IMR-90 (cell line): ENCODE measurements around the gene PLA2G2E. TPM values are rescaled to one million over a fixed set of nuclear protein-coding genes. Genes with fewer than 3 reads are reported as not detected.
A peak's percentile ranks its signal among the peaks of the same experiment; 100 is the strongest.

Experiments
- ATAC-seq: fragments of 200-7000 bp; cut with Tn5 transposase; 2 replicates; pipeline ENCODE4 v1.9.1; 2020; ENCODE audit warnings: low read depth, mild to moderate bottlenecking, moderate library complexity
- BruUV-seq: library from RNA; stranded (reverse); fragments of 400-500 nt; replicated peaks from 2 replicates; lab custom pipeline; 2021; lab: Mats Ljungman, UMichigan
- CTCF ChIA-PET: fragments of 300-600 bp; formaldehyde crosslinking; extraction: SDS; loops from one replicate; lab custom pipeline; 2021; ENCODE audit warnings: antibody characterized with exemption; lab: Yijun Ruan, JAX
- POLR2A ChIA-PET: fragments of 300-600 bp; sonication (Branson Sonifier 250); formaldehyde crosslinking; loops from one replicate; lab custom pipeline; 2022; ENCODE audit warnings: antibody characterized with exemption; ENCODE audit not compliant: unreplicated experiment; lab: Charles Lee
- DNase-seq: peaks from one replicate; pipeline ENCODE4 v3.0.0; 2013
- H2AFZ ChIP-seq: replicated peaks from 2 replicates; pipeline ENCODE3; 2013; ENCODE audit warnings: low read length, mild to moderate bottlenecking; ENCODE audit not compliant: poor library complexity
- H2AK5ac ChIP-seq: 2 replicates; pipeline ENCODE4 v1.6.1; 2013; ENCODE audit warnings: low read depth, low read length, inconsistent platforms
- H2AK9ac ChIP-seq: replicated peaks from 2 replicates; pipeline ENCODE3; 2013; ENCODE audit warnings: mild to moderate bottlenecking, low read depth, low read length, moderate library complexity; ENCODE audit not compliant: poor library complexity
- H2BK120ac ChIP-seq: 2 replicates; pipeline ENCODE4 v1.6.1; 2013; ENCODE audit warnings: low read depth, low read length, inconsistent platforms
- H2BK15ac ChIP-seq: 3 replicates; pipeline ENCODE4 v1.6.1; 2013; ENCODE audit warnings: low read depth, low read length, inconsistent platforms
- H2BK20ac ChIP-seq: 2 replicates; pipeline ENCODE4 v1.6.1; 2013; ENCODE audit warnings: low read depth, mild to moderate bottlenecking, inconsistent platforms, low read length, moderate library complexity
- H2BK5ac ChIP-seq: 2 replicates; pipeline ENCODE4 v1.6.1; 2013; ENCODE audit warnings: mild to moderate bottlenecking, low read depth, low read length, inconsistent platforms; ENCODE audit not compliant: poor library complexity, severe bottlenecking
- H3K14ac ChIP-seq: replicated peaks from 2 replicates; pipeline ENCODE4 v1.6.1; 2013; ENCODE audit warnings: low read depth, low read length, inconsistent platforms
- H3K18ac ChIP-seq: 2 replicates; pipeline ENCODE4 v1.6.1; 2013; ENCODE audit warnings: low read depth, low read length, control low read depth
- H3K23ac ChIP-seq: 2 replicates; pipeline ENCODE4 v1.6.1; 2013; ENCODE audit warnings: low read depth, low read length, inconsistent platforms
- H3K27ac ChIP-seq: 2 replicates; pipeline ENCODE4 v1.5.1; 2013; ENCODE audit warnings: mild to moderate bottlenecking, control low read depth, low read length; ENCODE audit not compliant: insufficient read depth
- H3K27me3 ChIP-seq: 2 replicates; pipeline ENCODE4 v1.6.1; 2013; ENCODE audit warnings: low read length; ENCODE audit not compliant: control insufficient read depth, insufficient read depth
- H3K36me3 ChIP-seq: 2 replicates; pipeline ENCODE4 v1.6.1; 2013; ENCODE audit warnings: low read length, mixed read lengths; ENCODE audit not compliant: control insufficient read depth, insufficient read depth
- H3K4ac ChIP-seq: 2 replicates; pipeline ENCODE4 v1.6.1; 2013; ENCODE audit warnings: low read depth, low read length, inconsistent platforms
- H3K4me1 ChIP-seq: 2 replicates; pipeline ENCODE4 v1.6.1; 2013; ENCODE audit warnings: low read length, mixed read lengths; ENCODE audit not compliant: control insufficient read depth, insufficient read depth
- H3K4me2 ChIP-seq: 2 replicates; pipeline ENCODE4 v1.6.1; 2013; ENCODE audit warnings: low read depth, mild to moderate bottlenecking, control low read depth, low read length, moderate library complexity
- H3K4me3 ChIP-seq: 2 replicates; pipeline ENCODE4 v1.5.1; 2013; ENCODE audit warnings: low read depth, mild to moderate bottlenecking, control low read depth, low read length, moderate library complexity; ENCODE audit not compliant: insufficient read depth
- H3K56ac ChIP-seq: 2 replicates; pipeline ENCODE4 v1.6.1; 2013; ENCODE audit warnings: low read length, inconsistent platforms; ENCODE audit not compliant: insufficient read depth; ENCODE audit errors: extremely low read depth
- H3K79me1 ChIP-seq, 2 experiments: 2 replicates each; pipeline ENCODE4 v1.6.1; 2013; ENCODE audit warnings: low read length in 2 of 2, inconsistent platforms in 1 of 2, low read depth in 1 of 2
- H3K9ac ChIP-seq: 2 replicates; pipeline ENCODE4 v1.6.1; 2013; ENCODE audit warnings: low read depth, low read length, control low read depth
- H3K9me1 ChIP-seq: 2 replicates; pipeline ENCODE4 v1.6.1; 2013; ENCODE audit warnings: low read length, inconsistent platforms; ENCODE audit not compliant: insufficient read depth
- H3K9me3 ChIP-seq: 2 replicates; pipeline ENCODE4 v1.6.1; 2013; ENCODE audit warnings: low read length; ENCODE audit not compliant: control insufficient read depth, insufficient read depth
- H4K20me1 ChIP-seq: 2 replicates; pipeline ENCODE4 v1.6.1; 2013; ENCODE audit warnings: low read length, inconsistent platforms; ENCODE audit not compliant: insufficient read depth
- H4K5ac ChIP-seq: 2 replicates; pipeline ENCODE4 v1.6.1; 2013; ENCODE audit warnings: mild to moderate bottlenecking, low read depth, low read length, control low read depth
- H4K8ac ChIP-seq, 2 experiments: 2 replicates each; pipeline ENCODE4 v1.6.1; 2013; ENCODE audit warnings: low read depth in 2 of 2, low read length in 2 of 2, control low read depth in 1 of 2, inconsistent platforms in 1 of 2
- H4K91ac ChIP-seq: 2 replicates; pipeline ENCODE4 v1.6.1; 2013; ENCODE audit warnings: low read depth, low read length, inconsistent platforms; ENCODE audit not compliant: insufficient read depth
- CEBPB ChIP-seq: IDR thresholded peaks from 2 replicates; pipeline ENCODE4 v1.6.1; 2012; ENCODE audit warnings: low read depth, low read length, improper control_type of control experiment
- FOS ChIP-seq: fragments of 150-350 bp; IDR thresholded peaks from 2 replicates; pipeline ENCODE4 v1.6.1; 2016; ENCODE audit warnings: low read depth, low read length
- MXI1 ChIP-seq: IDR thresholded peaks from 2 replicates; pipeline ENCODE4 v1.6.1; 2012; ENCODE audit warnings: low read depth, mild to moderate bottlenecking, low read length, moderate library complexity, borderline replicate concordance
- NFE2L2 ChIP-seq: fragments of 150-350 bp; IDR thresholded peaks from 2 replicates; pipeline ENCODE4 v1.6.1; 2016; ENCODE audit warnings: low read depth, mild to moderate bottlenecking, low read length
- POLR2A ChIP-seq: IDR thresholded peaks from 2 replicates; pipeline ENCODE4 v1.6.1; 2012; ENCODE audit warnings: mild to moderate bottlenecking, low read depth, low read length
- RFX5 ChIP-seq: IDR thresholded peaks from 2 replicates; pipeline ENCODE4 v1.8.0; 2012; ENCODE audit warnings: low read depth, mild to moderate bottlenecking, low read length, moderate library complexity
- SMC3 ChIP-seq: fragments of 150-350 bp; IDR thresholded peaks from 2 replicates; pipeline ENCODE4 v1.6.1; 2016; ENCODE audit warnings: low read depth, mild to moderate bottlenecking, antibody characterized with exemption, low read length, moderate library complexity
- WGBS, 2 experiments: methylation state at CpG; one replicate each; pipeline versions ENCODE4 v1.1.5 to v1.1.7; 2013; ENCODE audit warnings: missing lambda C conversion rate in 2 of 2; ENCODE audit not compliant: insufficient read length in 1 of 2; ENCODE audit errors: extremely low coverage in 2 of 2; 5-methylcytosine and 5-hydroxymethylcytosine counted together
- dilution Hi-C: fragments of 300-500 bp; cut with HindIII; formaldehyde crosslinking; loops from one replicate; pipeline ENCODE4 v1.14.3; 2018; ENCODE audit warnings: low sequenced_read_pairs; ENCODE audit not compliant: unreplicated experiment
- in situ Hi-C: fragments of 300-500 bp; cut with MboI; formaldehyde crosslinking; loops from 3 replicates; pipeline ENCODE4 v1.14.3; 2019; ENCODE audit warnings: low sequenced_read_pairs, inconsistent platforms, mixed read lengths
- intact Hi-C: fragments of 100-400 bp; cut with micrococcal nuclease; formaldehyde crosslinking; loops from 2 replicates; pipeline ENCODE4 v1.10.0; 2022
- polyA plus RNA-seq, 3 experiments: library from polyadenylated mRNA; depleted of rRNA; stranded (reverse); fragments of >200 nt; gene quantifications; 2 replicates each; pipeline ENCODE4 v1.2.3, GENCODE V29; 2012; ENCODE audit warnings: low replicate concordance in 1 of 3
- total RNA-seq: library from RNA; depleted of rRNA; stranded (reverse); fragments of >200 nt; gene quantifications from 2 replicates; pipeline ENCODE4 v1.2.3, GENCODE V29; 2012

Gene PLA2G2E
- total and polyA plus RNA-seq, 2 of the 4 experiments (the other 2 are of a cell fraction), result not detected

DNA sequence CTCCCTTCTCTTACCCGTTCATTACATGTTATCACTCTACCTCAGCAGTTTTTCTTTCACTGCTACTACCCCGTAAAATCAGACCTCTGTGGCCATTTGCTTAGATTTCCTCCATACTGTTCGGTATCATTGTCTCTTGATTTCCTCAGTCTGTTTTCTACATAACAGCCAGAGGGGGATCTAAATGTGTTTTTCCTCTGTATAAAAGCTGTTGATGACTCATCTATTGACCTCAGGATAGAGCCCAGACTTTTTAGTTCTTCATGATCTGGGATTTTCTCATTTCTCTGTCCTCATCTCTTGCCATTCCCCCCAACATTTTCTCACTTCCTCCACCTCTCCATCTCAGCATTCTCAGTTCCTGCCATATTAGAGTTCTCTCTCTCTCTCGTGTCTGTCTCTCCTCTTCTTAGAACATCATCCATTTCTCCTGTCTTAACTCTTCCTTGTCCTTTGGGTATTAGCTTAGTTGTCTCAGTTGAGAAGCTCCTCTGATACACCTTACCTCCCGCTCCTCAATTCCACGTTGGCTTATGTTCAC, 30.7 kb downstream of the PLA2G2E start:
- Histone ChIP-seq H3K56ac (no peak overlapping the region), H2BK120ac (no peak overlapping the region), H3K36me3 (peaks cover 19% of the 10 kb centered on the region), H3K18ac (no peak overlapping the region), H3K4me3 (no peak overlapping the region), H3K27me3 (no peaks in the 10 kb centered on the region), H2AK9ac (no peak overlapping the region), H3K4me2 (no peak overlapping the region), H4K20me1 (peaks cover 42% of the 10 kb centered on the region; the same call in 1 of the 2 replicates), H3K14ac (no peak overlapping the region), H2BK5ac (no peak overlapping the region), H3K9me3 (no peaks in the 10 kb centered on the region), H3K23ac (no peak overlapping the region), H2AK5ac (no peak overlapping the region), H3K27ac (no peak overlapping the region), H2BK20ac (no peak overlapping the region), H3K4me1 (peaks cover 3% of the 10 kb centered on the region), H3K9ac (no peak overlapping the region), H2BK15ac (no peak overlapping the region), H3K9me1 (peaks cover 20% of the 10 kb centered on the region), H4K91ac (no peak overlapping the region), H2AFZ (no peak overlapping the region), H3K4ac (no peak overlapping the region), H4K8ac (no peak overlapping the region), H4K5ac (no peak overlapping the region), H3K79me1 (peaks cover 45 to 68% of the 10 kb centered on the region in 2 experiments)
- intact Hi-C loops, result no loop called here
- no CpG with 5 or more reads among the region's 6 CpGs for WGBS, 2 experiments
- in situ Hi-C loops, result no loop called here
- dilution Hi-C loops, result no loop called here
- DNase-seq, result peak; percentile 32
- BruUV-seq, result no TSS peak
- POLR2A ChIA-PET, result no interaction called here
- TF ChIP-seq MXI1, result no peak
- TF ChIP-seq NFE2L2, result no peak
- TF ChIP-seq POLR2A, result no peak
- TF ChIP-seq FOS, result peak; percentile 67
- TF ChIP-seq SMC3, result no peak
- TF ChIP-seq CEBPB, result no peak
- TF ChIP-seq RFX5, result no peak
- CTCF ChIA-PET, result interaction anchor here (0.7 kb wide), 1 partner anchor 25 kb away, joined by 3 read pairs; no protein-coding TSS in a partner anchor
- ATAC-seq, result peak; percentile 64
